Measurements from ENCODE around the gene P2RY11.

P2RY11 gene

DNA sequence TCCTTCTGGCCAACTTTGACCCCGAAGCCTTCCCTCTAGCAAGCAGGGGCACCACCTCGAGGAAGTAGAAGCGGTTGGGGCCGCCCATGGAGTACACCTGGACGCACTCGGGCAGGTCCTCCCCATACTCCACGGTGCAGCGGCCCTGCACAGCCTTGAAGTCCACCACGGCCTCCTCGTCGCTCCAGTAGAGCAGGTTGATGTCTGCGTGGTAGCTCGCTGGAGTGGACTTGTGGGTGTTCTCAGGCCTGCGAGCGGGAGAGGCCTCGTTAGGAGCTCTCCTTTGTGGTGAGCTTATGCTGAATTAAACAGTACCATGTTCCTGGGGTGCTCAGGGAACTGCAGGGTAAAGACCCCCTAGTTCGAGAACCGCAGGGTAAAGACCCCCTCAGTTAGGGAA, 30.5 kb downstream of the P2RY11 start:
- no peak for DNase-seq

DNA sequence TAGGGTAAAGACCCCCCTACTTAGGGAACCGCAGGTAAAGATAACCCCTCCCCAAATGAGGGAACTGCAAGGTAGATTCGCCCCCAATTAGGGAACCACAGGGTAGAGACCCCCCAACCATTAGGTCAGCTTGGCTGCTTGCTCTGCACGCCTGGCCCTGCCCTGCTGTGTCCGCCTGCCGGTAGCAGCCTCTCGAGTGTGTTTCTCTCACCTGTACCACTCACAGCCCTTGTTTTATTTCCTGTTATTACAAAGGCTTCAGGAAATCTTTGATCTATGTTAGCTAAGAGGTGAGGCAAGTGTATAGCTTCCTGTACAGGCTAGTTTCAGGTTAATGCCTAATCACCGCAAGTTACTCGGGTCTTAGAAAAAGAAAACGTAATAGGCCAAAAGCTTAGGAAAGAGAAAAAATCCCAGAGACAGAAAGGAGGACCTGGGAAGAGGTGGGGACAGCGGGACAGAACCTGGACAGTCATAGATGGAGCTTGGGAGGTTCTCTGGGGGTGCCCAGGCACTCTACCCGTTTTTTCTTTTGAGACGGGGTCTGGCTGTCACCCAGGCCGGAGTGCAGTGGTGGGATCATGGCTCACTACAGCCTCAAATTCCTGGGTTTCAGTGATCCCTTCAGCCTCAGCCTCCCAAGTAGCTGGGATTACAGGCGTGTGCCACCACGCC, 31.3 kb downstream of the P2RY11 start:
- DNase-seq, result no peak

DNA sequence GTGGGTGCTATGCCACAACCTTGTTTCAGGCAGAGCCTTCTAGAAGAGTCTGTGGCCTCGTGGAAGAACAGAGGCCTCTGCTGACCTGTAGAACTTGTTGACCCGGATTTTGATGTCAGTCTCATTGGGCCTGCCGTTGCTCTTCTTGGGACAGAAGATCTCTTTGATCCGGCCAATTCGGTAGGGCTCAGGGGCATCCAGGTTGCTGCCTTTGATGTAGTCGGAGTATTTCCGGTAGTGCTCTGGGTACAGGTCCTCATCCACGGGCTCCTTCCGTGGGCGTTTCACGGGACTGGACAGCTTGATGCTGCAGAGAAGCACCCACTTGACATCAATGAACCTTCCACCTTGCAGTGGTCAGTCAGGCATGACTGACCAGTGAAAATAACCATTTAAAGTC, 32.2 kb downstream of the P2RY11 start:
- DNase-seq, result no peak

DNA sequence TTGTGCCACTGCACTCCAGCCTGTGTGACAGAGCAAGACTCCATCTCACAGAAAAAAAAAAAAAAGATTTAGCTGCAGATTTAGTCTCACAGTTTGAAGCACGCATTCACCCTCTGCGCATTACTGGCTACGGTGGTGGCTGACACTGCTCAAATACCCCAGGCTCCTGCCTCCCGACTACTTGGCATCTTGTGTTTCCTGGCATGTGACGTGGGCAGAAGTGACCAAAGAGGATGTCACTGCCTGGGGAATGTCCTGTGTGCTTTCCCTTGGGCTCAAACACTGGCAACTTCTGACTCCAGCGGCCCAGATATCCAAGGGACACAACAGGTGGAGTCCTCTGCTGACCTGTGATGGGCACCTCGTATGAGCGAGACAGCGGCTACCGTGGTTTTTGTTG, 32.9 kb downstream of the P2RY11 start:
- no peak for DNase-seq

DNA sequence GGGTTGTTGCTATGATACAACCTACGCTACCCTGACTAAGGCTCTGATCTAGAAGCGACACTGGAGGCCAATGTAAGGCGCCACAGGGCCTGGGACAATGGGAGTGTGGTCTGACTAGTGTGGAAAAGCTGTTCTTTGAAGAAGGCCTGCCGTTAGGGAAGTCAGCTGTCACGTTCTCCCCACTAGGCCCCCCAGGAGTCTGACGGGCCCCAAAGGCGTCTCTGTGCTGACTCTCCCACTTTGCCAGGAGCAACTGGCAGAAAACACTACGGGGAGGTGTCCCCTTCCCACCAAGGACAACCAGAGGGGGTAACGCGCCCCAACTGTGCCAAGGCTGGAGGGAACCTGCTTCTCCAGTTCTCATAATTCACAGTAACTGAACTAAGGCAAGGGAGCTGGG, 33.5 kb downstream of the P2RY11 start:
- no peak for DNase-seq

DNA sequence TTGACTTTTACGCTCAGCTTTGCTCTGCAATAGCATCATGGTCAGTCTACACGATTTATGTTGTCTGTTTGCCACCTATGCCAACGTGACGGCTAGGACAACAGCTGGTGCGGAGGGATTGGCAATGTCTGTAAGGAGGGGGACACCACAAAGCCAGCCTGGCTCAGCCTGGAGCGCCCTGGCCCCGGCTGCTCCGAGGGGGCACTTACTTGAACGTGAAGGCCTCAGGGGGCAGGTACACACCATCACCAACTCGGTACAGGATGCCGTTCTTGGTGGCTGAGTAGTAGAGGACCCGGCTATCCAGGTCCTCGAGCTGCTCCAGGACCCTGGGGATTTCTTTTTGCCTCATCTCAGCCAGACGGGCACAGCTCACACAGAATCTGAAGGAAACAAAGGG, 34.6 kb downstream of the P2RY11 start:
- no peak for DNase-seq

DNA sequence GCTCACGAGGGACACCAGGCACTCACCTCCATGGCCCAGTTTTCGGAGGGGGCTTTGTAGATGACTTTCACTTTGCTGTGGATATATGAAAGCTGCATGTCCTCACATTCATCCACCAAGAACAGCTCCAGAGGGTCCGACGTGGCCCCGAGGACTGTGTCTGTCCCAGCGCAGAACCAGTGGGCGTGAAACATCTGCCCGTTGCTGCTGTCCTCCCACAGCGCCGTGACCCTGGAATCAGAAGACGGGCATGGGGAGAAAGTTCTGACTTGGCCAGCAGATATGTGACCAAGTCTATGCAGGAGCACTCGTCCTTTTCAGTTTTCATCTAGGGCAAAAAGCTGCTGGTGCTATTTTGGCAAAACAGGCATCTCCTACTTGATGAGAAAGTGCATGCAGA, 37.9 kb downstream of the P2RY11 start:
- no peak for DNase-seq

DNA sequence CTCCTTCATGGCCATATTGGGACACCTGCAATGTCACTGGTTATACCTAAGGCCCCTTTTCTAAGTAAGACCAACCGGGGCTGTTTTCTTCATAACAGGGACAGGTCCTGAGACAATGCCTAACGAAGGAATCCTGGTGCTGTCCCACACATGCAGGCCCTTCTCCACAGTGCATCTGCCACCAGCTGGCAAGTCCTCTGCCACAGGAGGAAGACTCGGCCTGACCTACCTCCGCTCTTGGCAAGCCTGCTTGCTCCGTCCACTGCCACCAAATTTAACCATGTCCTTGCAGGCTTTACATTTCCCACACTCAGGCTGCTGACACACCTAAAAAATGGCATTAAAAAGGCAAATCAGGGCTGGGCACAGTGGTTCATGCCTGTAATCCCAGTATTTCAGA, 40.0 kb downstream of the P2RY11 start:
- no peak for DNase-seq

DNA sequence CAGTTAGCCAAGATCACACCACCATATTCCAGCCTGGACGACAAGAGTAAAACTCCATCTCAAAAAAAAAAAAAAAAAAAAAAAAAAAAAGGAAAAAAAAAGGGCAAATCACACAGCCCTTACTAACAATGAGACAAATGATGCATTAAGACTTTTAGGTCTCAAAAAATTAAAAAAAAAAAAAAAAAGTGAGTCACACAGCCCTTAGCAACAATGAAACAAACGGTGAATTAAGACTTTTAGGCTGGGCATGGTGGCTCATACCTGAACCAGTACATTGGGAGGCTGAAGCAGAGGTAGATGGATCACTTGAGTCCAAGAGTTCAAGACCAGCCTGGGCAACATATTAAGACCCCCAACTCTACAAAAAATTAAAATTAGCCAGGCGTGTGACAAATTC, 40.6 kb downstream of the P2RY11 start:
- no peak for DNase-seq

DNA sequence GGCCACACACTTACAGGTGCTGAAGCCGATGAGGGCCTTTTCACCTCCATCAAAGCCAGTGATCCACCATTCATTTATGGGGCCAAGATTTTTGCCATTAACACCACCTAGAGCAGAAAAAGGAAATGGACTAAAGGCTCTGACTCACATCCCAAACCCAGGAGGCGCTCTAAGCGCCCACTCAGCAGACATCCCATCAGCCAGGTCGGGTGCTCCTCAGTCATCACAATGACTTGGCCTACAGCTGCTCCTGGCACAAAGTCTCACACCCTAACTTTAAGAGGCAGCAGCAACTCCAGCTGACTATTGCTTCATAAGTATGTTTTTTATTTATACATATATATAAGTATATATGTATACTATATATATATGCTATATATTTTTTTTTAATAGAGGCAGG, 44.3 kb downstream of the P2RY11 start:
- no peak for DNase-seq

DNA sequence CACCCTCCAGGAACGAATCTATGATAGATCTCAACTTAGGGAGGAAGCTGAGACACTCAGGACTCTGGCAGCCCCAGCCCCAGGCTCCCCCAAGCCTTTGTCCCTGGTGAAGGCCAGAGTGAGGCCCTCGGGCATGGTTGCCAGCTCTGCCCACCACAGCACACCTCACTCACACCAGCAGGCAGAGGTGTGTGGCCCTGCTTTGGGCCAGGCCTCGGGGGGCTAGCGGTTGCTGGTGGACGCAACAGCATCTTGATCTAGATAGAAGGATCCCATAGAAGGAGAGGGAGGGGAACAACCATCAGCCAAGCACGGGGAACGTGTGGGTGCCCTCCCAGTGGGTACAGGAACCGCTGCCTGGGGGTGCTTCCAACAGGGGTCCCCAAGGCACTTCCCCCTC, 46.6 kb downstream of the P2RY11 start:
- no peak for DNase-seq

DNA sequence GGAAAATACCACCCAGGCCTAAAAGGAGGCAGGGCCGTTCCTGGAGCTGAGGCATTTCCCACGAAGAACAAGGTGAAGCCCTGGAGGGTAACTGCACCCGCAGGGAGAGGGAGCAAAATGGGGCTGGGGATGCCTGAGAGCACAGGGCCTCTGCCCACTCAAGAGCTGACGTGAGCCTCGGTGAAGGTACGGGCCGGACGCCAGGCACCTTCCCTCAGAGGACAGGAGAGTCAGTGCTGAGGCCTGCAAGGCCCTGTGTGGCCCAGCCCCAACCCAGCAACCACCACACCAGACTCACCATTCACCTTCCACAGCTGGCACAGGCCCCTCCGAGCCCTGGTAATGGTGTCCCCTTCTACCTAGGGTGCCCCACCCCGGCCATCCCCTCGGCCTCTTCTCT, 47.0 kb downstream of the P2RY11 start:
- DNase-seq, result no peak

DNA sequence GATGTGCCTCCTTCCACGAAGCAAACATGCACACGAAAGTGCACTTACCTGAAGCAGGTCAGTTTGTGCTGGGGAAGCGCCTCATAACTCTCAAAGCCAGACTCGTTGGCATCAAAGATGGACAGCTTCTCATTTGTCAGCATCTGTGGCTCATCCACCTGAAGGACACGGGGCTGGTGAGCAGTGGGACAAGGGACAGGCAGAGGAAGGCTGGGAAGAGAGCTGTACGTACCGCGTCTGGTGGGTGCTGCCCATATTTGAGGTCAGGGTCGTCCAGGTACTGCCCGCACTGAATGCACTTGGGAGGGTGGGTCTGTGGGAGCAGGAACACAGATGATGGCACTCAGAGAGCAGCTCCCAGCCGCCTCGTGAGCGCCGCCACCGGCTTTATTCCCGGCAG, 48.1 kb downstream of the P2RY11 start:
- DNase-seq, result no peak

DNA sequence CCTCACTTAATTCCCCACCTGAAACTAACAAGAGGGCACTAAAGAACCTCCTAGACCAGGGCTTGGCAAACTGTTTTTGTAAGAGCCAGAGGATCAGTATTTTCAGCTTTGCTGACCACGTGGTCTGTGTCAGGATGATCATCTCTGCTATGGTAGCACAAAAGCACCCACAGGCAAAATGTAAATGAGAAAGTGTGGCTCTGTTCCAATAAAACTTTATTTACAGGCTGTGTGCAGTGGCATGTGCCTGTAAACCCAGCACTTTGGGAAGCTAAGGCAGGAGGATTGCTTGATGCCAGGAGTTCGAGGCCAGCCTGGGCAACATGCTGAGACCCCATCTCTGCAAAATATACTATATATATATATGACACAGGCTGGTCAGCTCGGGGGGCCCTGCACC, 52.0 kb downstream of the P2RY11 start:
- no peak for DNase-seq
